Stimulated activated CD4-positive, alpha-beta T cell treated with anti-CD3 and anti-CD28 coated beads, Interleukin-12 subunit alpha, Interleukin-12 subunit beta, amount 100 ng/mL, for 24 hours (primary cell): ENCODE results near the gene SCGB1A1.

Source experiments
- DNase-seq, 2 experiments: peaks; one replicate each; pipeline ENCODE4 v3.0.0-alpha.2; 2020; ENCODE audit warnings: low read depth in 2 of 2

SCGB1A1 gene

GRCh38 chr11:62398011-62398994 lies 20.5 kb upstream of the SCGB1A1 start:
- DNase-seq = no peak

- no peak for DNase-seq
Measured at GRCh38 chr11:62399172-62399877, 19.5 kb upstream of the SCGB1A1 start.

- DNase-seq = no peak
Measured at GRCh38 chr11:62399878-62400266, 19.0 kb upstream of the SCGB1A1 start.

GRCh38 chr11:62400281-62400680 lies 18.6 kb upstream of the SCGB1A1 start:
- no peak for DNase-seq

GRCh38 chr11:62400760-62401159 lies 18.1 kb upstream of the SCGB1A1 start:
- DNase-seq = no peak

GRCh38 chr11:62401356-62401755 lies 17.5 kb upstream of the SCGB1A1 start:
- no peak for DNase-seq

- no peak for DNase-seq
Measured at GRCh38 chr11:62401811-62402210, 17.0 kb upstream of the SCGB1A1 start.

GRCh38 chr11:62402226-62402959 lies 16.4 kb upstream of the SCGB1A1 start:
- DNase-seq = peak; percentile 31 to 47

- no peak for DNase-seq
Measured at GRCh38 chr11:62402960-62403730, 15.7 kb upstream of the SCGB1A1 start.

GRCh38 chr11:62404435-62404834 lies 14.4 kb upstream of the SCGB1A1 start:
- no peak for DNase-seq

- DNase-seq = no peak
Measured at GRCh38 chr11:62404901-62405300, 13.9 kb upstream of the SCGB1A1 start.

- no peak for DNase-seq
Measured at GRCh38 chr11:62406034-62406433, 12.8 kb upstream of the SCGB1A1 start.

- no peak for DNase-seq
Measured at GRCh38 chr11:62409831-62410230, 9.0 kb upstream of the SCGB1A1 start.

GRCh38 chr11:62410972-62411371 lies 7.9 kb upstream of the SCGB1A1 start:
- DNase-seq = no peak

- no peak for DNase-seq
Measured at GRCh38 chr11:62411524-62411923, 7.3 kb upstream of the SCGB1A1 start.

GRCh38 chr11:62413060-62413696 lies 5.7 kb upstream of the SCGB1A1 start:
- no peak for DNase-seq

- no peak for DNase-seq
Measured at GRCh38 chr11:62416596-62416995, 2.2 kb upstream of the SCGB1A1 start.

- DNase-seq = no peak
Measured at GRCh38 chr11:62418136-62418535, 697 bp upstream of the SCGB1A1 start.

GRCh38 chr11:62419314-62419929 lies 589 bp downstream of the SCGB1A1 start:
- DNase-seq = no peak

- no peak for DNase-seq
Measured at GRCh38 chr11:62419943-62420342, 1.1 kb downstream of the SCGB1A1 start.
